Spleen (tissue), 11 donors: ENCODE data around the gene LAMA5. TPM values are rescaled to one million over a fixed set of nuclear protein-coding genes. Genes with fewer than 3 reads are reported as not detected.
A peak's percentile ranks its signal among the peaks of the same experiment; 100 is the strongest.

Experiments
- DNase-seq: peaks from one replicate; pipeline ENCODE4 v3.0.0-alpha.2; 2020
- H3K27ac ChIP-seq, 8 donors: fragments of 200-600 bp; sonication (generic) in 7 of 8; 1 replicate in 4 of 8; 2 replicates in 4 of 8; pipeline versions ENCODE4 v1.5.0 to v1.8.0; 2016 to 2021; ENCODE audit warnings: inconsistent platforms in 4 of 8, mild to moderate bottlenecking in 4 of 8, moderate library complexity in 1 of 8
- H3K27me3 ChIP-seq, 7 donors: fragments of 200-600 bp; sonication (generic) in 6 of 7; replicated peaks in 1 of 7; 1 replicate in 4 of 7; 2 replicates in 3 of 7; pipeline versions ENCODE4 v1.5.0 to v1.8.0; 2016 to 2021; ENCODE audit warnings: inconsistent platforms in 3 of 7, mild to moderate bottlenecking in 1 of 7
- H3K36me3 ChIP-seq, 6 donors: fragments of 200-600 bp; sonication (generic) in 5 of 6; 1 replicate in 4 of 6; 2 replicates in 2 of 6; pipeline versions ENCODE4 v1.5.0 to v1.8.0; 2016 to 2021; ENCODE audit warnings: inconsistent platforms in 2 of 6
- H3K4me1 ChIP-seq, 6 donors: fragments of 200-600 bp; sonication (generic) in 5 of 6; 1 replicate in 3 of 6; 2 replicates in 3 of 6; pipeline versions ENCODE4 v1.5.0 to v1.8.0; 2016 to 2021; ENCODE audit warnings: inconsistent platforms in 3 of 6
- H3K4me3 ChIP-seq, 8 donors: fragments of 200-600 bp; sonication (generic) in 7 of 8; 1 replicate in 4 of 8; 2 replicates in 4 of 8; pipeline versions ENCODE4 v1.5.0 to v1.8.0; 2016 to 2021; ENCODE audit warnings: inconsistent platforms in 4 of 8, mild to moderate bottlenecking in 4 of 8, moderate library complexity in 2 of 8
- H3K9me3 ChIP-seq, 8 donors: fragments of 200-600 bp; sonication (generic) in 7 of 8; 1 replicate in 4 of 8; 2 replicates in 4 of 8; pipeline versions ENCODE4 v1.5.0 to v1.8.0; 2016 to 2021; ENCODE audit warnings: inconsistent platforms in 4 of 8
- POLR2A ChIP-seq, 3 donors: fragments of 450-650 bp; IDR thresholded peaks; one replicate each; pipeline ENCODE4 v1.5.1; 2017; ENCODE audit warnings: antibody characterized with exemption in 3 of 3, mild to moderate bottlenecking in 1 of 3
- POLR2AphosphoS5 ChIP-seq, 3 donors: sonication (generic); formaldehyde crosslinking; IDR thresholded peaks; one replicate each; pipeline ENCODE4 v1.5.1; 2017; ENCODE audit warnings: antibody characterized with exemption in 3 of 3
- WGBS, 5 donors: extraction: QIAGEN DNeasy Blood & Tissue Kit in 3 of 5; methylation state at CpG; one replicate each; pipeline versions ENCODE4 v1.1.5 to v1.1.7; 2013 to 2018; 5-methylcytosine and 5-hydroxymethylcytosine counted together
- intact Hi-C: fragments of 100-400 bp; cut with DNase I; formaldehyde crosslinking; loops from one replicate; pipeline ENCODE4 v1.15.0; 2023; ENCODE audit warnings: low total_unique reads
- polyA plus RNA-seq, 3 donors: library from polyadenylated mRNA; stranded (reverse); fragments of 200-250 nt; gene quantifications; one replicate each; pipeline ENCODE4 v1.2.1, GENCODE V29; 2013
- total RNA-seq, 7 donors: library from RNA; depleted of rRNA in 3 of 7; stranded (reverse); fragments of >200 nt in 3 of 7; fragmentation: NEBNext Ultra II Directional in 4 of 7; extraction: Animal tissue kit (Norgen Biotek cat#: 25700) in 4 of 7; gene quantifications; one replicate each; pipeline versions ENCODE4 v1.1.0 to v1.2.1, GENCODE V29; 2016 to 2021
- TF ChIP-seq, protein P1 (sequence below), 11 experiments: fragments of 200-600 bp in 7 of 11; fragments of 450-650 bp in 4 of 11; sonication (generic) in 4 of 11; IDR thresholded peaks in 8 of 11; conservative IDR thresholded peaks in 3 of 11; 1 replicate in 7 of 11; 2 replicates in 4 of 11; pipeline versions ENCODE4 v1.4.0 to v1.8.0; 2016 to 2021; ENCODE audit warnings: antibody characterized with exemption in 11 of 11, inconsistent platforms in 4 of 11, mild to moderate bottlenecking in 1 of 11
- donor health status: healthy with polysubstance abuse.
- donor health status: DM: no; HTN: no; CAD: no; lungs with moderate emphysema.
- donor health status: DM: no; HTN: no; CAD: no.
- donor health status: Bipolar disorder and iron deficiency.
- donor health status: healthy.
- donor health status: DM: no; HTN: no; CAD: no.
- donor health status: DM: yes; HTN: yes; CAD: no.

Gene LAMA5
- total and polyA plus RNA-seq, 10 donors, result 46.5 to 266 (median 115) TPM

DNA sequence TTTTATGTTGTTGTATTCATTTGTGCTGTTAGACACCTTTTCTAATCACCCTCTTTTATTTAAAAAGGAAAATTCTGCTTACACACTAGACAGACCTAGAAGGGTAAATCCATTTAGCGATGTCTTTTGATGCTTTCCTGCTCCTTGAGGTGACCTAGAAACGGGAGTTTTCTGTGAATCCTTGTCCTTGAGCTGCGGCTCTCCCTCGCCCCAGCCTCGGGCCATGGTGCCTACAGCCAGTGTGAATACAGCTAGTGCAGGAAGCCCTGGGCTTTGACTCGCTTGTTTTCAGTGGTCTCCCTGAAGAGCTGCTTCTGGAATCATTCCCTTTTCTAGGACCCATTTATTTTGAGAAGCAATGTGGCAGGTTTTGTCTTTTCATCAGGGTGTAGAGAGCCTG lies 82.0 kb downstream of the LAMA5 start:
- H3K36me3 ChIP-seq, result peaks cover 0 to 100% (median 78%) of the 10 kb centered on the region in 6 donors
- WGBS, 5 donors, result 74 to 90% (median 82%) methylated on average over 6 of the region's 6 CpGs
- no peaks in the 10 kb centered on the region for H3K27me3 ChIP-seq
- intact Hi-C loops, result no loop called here
- no peak for DNase-seq
- TF ChIP-seq POLR2AphosphoS5 (IDR thresholded peaks at IDR 0.05), result no peak
- no peak for TF ChIP-seq POLR2A (IDR thresholded peaks at IDR 0.05)
- TF ChIP-seq, protein P1, sequence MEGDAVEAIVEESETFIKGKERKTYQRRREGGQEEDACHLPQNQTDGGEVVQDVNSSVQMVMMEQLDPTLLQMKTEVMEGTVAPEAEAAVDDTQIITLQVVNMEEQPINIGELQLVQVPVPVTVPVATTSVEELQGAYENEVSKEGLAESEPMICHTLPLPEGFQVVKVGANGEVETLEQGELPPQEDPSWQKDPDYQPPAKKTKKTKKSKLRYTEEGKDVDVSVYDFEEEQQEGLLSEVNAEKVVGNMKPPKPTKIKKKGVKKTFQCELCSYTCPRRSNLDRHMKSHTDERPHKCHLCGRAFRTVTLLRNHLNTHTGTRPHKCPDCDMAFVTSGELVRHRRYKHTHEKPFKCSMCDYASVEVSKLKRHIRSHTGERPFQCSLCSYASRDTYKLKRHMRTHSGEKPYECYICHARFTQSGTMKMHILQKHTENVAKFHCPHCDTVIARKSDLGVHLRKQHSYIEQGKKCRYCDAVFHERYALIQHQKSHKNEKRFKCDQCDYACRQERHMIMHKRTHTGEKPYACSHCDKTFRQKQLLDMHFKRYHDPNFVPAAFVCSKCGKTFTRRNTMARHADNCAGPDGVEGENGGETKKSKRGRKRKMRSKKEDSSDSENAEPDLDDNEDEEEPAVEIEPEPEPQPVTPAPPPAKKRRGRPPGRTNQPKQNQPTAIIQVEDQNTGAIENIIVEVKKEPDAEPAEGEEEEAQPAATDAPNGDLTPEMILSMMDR (IDR thresholded peaks at IDR 0.05 in 8 of 11, conservative IDR thresholded peaks at IDR 0.05 in 3 of 11), result no peak
- no peaks in the 10 kb centered on the region for H3K9me3 ChIP-seq
- no peak overlapping the region for H3K4me3 ChIP-seq
- peaks cover 6 to 57% (median 34%) of the 10 kb centered on the region in 6 donors for H3K4me1 ChIP-seq
- peak overlapping the region in 6 of 8 donors; percentile 43 to 83 (median 68) for H3K27ac ChIP-seq

DNA sequence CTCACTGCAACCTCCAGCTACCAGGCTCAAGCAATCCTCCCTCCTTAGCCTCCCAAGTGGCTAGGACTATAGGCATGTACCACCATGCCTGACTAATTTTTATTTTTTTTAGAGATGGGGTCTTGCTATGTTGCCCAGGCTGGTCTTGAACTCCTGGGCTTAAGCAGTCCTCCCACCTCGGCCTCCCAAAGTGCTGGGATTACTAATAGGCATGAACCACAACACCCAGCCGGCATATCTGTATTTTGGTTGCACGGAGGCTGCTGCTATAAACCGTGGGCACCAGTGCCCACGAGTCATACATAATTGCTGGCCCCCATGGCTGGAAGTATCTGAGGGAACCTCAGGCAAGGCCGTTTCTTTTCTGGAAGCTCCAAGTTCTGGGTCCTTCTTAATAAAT lies 82.7 kb downstream of the LAMA5 start:
- TF ChIP-seq, protein P1 (IDR thresholded peaks at IDR 0.05 in 8 of 11, conservative IDR thresholded peaks at IDR 0.05 in 3 of 11), result no peak
- TF ChIP-seq POLR2AphosphoS5 (IDR thresholded peaks at IDR 0.05) (no peak), POLR2A (IDR thresholded peaks at IDR 0.05) (no peak)
- Histone ChIP-seq H3K27ac (peak overlapping the region in 1 of 8 donors; percentile 83), H3K4me1 (peaks cover 6 to 50% (median 30%) of the 10 kb centered on the region in 6 donors), H3K36me3 (peaks cover 0 to 100% (median 81%) of the 10 kb centered on the region in 6 donors), H3K27me3 (no peaks in the 10 kb centered on the region), H3K9me3 (no peaks in the 10 kb centered on the region), H3K4me3 (no peak overlapping the region)
- 88 to 95% (median 93%) methylated on average over 6 of the region's 6 CpGs for WGBS, 5 donors
- no peak for DNase-seq
- intact Hi-C loops, result no loop called here

DNA sequence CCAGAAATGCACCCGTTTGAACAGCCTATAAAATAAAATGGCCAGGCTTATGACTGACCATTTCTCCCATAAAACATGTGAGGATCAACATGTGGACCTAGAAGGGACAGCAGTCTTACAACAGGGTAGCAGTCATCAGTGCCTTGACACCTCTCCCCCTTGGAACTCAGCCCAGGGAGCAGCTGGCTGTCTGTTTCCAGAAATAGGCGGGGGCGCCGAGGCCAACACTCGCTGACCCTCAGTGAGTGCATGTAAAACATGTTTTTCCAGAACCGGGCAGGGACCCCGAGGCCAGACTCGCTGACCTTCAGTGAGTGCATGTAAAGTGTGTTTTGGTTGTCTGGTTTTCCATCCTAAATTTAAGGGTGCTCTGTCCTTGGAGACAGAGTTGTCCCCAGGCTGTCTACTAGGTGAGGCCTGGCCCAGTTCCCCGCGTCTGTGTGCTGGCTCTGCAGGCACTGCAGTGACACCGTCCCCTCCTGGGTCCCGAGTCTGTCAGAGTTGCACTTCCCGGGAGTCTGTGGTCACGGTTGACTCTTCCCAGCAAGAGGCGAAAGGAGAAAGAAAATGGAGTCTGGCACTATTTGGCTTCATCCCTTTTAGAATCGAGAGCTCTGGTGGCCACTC lies 84.1 kb downstream of the LAMA5 start:
- no peak for DNase-seq
- intact Hi-C loops, result no loop called here
- Histone ChIP-seq H3K36me3 (peaks cover 0 to 96% (median 82%) of the 10 kb centered on the region in 6 donors), H3K9me3 (no peaks in the 10 kb centered on the region), H3K4me1 (peaks cover 0 to 40% (median 24%) of the 10 kb centered on the region in 6 donors), H3K4me3 (no peak overlapping the region), H3K27ac (peak overlapping the region in 5 of 8 donors; percentile 18 to 54 (median 44)), H3K27me3 (no peaks in the 10 kb centered on the region)
- WGBS, 5 donors, result 52 to 85% (median 68%) methylated on average over 16 of the region's 16 CpGs
- TF ChIP-seq, protein P1 (IDR thresholded peaks at IDR 0.05 in 8 of 11, conservative IDR thresholded peaks at IDR 0.05 in 3 of 11), result no peak
- peak; percentile 48 to 89 (median 87) for TF ChIP-seq POLR2AphosphoS5 (IDR thresholded peaks at IDR 0.05)

DNA sequence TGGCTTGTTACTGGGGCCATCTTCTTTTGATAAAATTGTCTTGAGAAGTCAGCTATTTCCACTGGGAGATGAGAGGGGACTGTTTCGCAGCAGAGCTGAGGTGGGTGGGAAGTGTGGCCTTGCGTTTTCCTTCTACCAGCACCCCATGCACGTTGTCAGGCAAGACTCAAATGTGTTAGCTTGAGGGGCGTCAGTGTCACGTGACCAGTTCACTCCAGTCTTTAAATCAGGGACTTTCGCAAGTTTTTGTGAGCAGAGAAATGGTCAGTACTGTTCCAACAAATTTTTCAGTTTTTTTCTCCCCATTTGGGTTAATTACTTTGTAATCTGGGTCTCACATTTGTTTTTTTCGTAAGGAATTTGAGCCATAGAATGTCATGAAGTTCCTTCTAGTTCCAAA lies 85.0 kb downstream of the LAMA5 start:
- DNase-seq, result no peak
- no peaks in the 10 kb centered on the region for H3K27me3 ChIP-seq
- H3K27ac ChIP-seq, result no peak overlapping the region
- intact Hi-C loops, result no loop called here
- H3K9me3 ChIP-seq, result no peaks in the 10 kb centered on the region
- WGBS, 5 donors, result 94 to 96% (median 95%) methylated on average over 7 of the region's 7 CpGs
- TF ChIP-seq, protein P1 (IDR thresholded peaks at IDR 0.05 in 8 of 11, conservative IDR thresholded peaks at IDR 0.05 in 3 of 11), result no peak
- no peak for TF ChIP-seq POLR2A (IDR thresholded peaks at IDR 0.05)
- no peak for TF ChIP-seq POLR2AphosphoS5 (IDR thresholded peaks at IDR 0.05)
- H3K36me3 ChIP-seq, result peaks cover 0 to 96% (median 84%) of the 10 kb centered on the region in 6 donors
- peaks cover 0 to 35% (median 17%) of the 10 kb centered on the region in 6 donors for H3K4me1 ChIP-seq
- no peak overlapping the region for H3K4me3 ChIP-seq
